Stimulated activated CD8-positive, alpha-beta memory T cell treated with anti-CD3 and anti-CD28 coated beads, Interleukin-2, amount 100 ng/mL, for 48 hours (primary cell): ENCODE measurements around the gene KIFBP.
"Not testable (repeated sequence)": the region's sequence is repeated elsewhere in the genome, so short reads cannot be mapped to it uniquely, and the experiment has no call there.

Experiments used
- DNase-seq, 2 donors: peaks; one replicate each; pipeline ENCODE4 v3.0.0-alpha.2; 2020; ENCODE audit warnings: low read depth in 2 of 2

KIFBP gene, protein sequence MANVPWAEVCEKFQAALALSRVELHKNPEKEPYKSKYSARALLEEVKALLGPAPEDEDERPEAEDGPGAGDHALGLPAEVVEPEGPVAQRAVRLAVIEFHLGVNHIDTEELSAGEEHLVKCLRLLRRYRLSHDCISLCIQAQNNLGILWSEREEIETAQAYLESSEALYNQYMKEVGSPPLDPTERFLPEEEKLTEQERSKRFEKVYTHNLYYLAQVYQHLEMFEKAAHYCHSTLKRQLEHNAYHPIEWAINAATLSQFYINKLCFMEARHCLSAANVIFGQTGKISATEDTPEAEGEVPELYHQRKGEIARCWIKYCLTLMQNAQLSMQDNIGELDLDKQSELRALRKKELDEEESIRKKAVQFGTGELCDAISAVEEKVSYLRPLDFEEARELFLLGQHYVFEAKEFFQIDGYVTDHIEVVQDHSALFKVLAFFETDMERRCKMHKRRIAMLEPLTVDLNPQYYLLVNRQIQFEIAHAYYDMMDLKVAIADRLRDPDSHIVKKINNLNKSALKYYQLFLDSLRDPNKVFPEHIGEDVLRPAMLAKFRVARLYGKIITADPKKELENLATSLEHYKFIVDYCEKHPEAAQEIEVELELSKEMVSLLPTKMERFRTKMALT

DNA sequence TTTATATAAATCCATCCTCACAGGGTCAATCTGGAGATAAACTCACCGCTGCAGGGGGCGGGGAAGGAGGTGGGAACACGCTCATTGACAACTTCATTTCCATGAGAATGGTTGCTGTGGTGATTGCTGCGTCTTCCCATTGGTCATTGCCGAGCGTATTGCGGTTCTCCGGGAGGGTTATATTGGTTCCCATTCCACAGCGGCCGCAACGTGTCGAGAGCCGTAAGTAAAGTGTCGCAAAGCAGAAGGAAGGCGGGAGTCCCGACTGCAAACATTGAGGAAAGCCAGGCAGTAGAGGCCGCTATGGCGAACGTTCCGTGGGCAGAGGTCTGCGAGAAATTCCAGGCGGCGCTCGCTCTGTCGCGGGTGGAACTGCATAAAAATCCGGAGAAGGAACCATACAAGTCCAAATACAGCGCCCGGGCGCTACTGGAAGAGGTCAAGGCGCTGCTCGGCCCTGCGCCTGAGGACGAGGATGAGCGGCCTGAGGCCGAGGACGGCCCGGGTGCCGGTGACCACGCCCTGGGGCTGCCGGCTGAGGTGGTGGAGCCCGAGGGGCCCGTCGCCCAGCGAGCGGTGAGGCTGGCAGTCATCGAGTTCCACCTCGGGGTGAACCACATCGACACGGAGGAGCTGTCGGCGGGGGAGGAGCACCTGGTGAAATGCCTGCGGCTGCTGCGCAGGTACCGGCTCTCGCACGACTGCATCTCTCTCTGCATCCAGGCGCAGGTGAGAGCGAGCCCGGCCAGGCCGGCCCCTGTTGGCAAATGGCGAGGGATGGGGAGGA lies at the start of gene KIFBP:
Gene KIFBP, plus strand, starts transcription at position 274 of the 787 bp plus-strand sequence. Its CDS starts 30 bp downstream, at position 304.
- peak; percentile 64 to 72 for DNase-seq

DNA sequence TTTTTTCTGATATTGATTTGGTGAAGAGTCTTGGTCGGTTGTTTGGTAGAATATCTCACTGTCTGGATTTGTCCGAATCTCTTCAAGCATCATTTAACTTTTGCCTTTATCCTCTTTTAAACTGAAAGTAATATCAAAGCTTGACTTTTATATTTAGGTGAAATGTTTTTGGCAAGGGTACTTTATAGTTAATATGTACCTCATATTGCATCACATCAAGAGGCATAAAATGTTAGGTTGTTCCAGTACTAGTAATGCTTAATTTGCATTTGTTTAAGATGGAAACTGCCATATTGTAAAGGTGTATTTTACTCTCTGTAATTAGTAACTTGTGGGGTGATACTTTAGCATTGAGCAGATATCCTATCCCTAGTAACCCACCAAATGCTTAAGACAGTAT lies 49.7 kb upstream of the KIFBP start:
- DNase-seq: no peak

DNA sequence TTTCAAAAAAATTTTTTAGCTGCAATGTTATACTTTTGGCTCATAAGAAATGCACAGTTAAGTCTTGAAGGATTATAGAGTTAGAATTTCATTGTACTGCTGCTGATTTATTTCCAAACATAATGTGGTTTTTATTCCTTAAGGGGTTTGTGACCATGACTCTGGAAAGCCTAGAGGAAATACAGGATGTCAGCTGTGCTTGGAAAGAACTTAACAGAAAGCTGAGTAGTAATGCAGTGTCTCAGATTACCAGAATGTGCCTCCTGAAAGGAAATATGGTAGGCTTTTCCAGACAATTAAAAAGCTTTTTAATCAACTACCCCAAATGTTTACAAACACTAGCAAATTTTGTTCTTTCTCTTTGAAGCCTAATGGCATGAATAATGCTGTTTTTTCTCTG lies 47.7 kb upstream of the KIFBP start:
- DNase-seq: not testable (repeated sequence)

DNA sequence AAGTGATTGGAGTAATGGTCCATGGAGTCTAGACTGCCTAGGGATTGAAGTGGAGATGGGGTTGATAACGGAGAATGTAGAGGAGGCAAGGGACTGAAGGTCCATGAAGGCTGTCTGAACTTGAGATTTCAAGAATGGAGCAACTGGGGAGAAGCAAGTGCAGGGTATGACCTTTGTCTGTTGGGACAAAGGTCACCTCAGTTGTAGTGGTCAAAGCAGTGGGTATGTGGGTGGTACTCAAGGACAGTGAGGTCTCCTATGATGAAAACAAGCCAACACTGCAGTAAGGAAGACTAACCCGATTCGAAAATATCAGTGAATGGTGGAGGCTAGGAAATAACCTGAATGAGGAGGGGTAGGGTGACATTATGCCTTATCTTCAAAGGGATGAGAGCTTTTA lies 38.0 kb upstream of the KIFBP start:
- DNase-seq: no peak

DNA sequence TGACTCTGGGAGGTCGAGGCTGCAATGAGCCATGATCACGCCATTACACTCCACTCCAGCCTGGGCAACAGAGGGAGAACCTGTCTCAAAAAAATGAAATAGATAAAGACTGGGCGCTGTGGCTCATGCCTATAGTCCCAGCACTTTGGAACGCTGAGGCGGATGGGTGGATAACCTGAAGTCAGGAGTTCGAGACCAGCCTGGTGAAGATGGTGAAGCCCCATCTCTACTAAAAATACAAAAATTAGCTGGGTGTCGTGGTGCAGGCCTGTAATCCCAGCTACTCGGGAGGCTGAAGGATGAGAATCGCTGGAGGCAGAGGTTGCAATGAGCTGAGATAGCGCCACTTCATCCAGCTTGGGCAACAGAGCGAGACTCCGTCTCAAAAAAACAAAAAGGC lies 33.7 kb upstream of the KIFBP start:
- no peak for DNase-seq

DNA sequence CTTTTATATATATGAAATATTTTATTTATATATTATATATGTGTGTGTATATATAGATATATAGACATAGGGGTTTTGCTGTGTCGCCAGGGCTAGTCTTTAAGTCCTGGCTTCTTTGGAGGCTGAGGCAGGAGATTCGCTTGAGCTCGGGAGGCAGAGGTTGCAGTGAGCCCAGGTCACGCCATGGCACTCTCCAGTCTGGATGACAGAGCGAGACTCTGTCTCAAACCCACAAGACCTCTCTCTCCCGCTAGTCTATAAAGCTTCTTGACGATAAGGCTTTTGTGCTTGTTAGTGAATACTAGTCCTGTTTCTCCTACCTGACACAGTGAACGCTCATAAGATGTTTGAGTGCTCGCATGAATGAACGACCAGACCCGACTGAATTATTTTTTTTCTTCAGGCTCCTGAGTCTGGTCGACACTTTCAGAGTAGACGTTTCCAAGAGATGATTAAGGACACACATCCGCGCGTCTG lies 33.2 kb upstream of the KIFBP start:
- DNase-seq: peak in 1 of 2 donors; percentile 10

DNA sequence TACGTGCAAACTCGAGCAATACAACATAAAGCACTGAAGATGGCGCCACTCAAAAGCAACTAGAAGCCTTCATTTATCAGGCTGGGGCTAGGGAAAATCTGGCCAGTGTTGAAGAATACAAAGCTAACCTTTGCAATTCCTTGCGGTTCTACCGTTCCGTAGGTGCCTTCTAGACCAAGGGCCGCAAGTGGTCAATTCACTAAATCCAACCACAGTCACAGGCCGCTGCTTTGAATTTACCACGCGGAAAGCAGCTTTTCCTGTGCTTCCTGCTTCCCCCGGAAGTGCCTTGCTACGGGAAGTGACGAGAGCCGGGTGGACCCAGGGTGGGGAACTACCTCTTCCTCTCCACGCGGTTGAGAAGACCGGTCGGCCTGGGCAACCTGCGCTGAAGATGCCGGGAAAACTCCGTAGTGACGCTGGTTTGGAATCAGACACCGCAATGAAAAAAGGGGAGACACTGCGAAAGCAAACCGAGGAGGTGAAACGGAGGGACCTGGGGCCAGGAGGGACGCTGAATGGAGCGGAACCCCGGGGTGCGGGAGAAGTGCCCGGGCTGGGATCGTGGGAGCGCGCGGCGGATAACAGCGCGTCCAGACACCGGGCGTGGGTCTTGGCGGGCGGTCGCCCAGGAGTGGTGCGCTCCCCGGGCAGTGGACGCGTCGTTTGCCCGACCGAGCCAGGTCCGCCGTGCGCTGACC lies 32.6 kb upstream of the KIFBP start, which contains the start of gene DDX21:
Gene DDX21, plus strand, starts transcription at position 339 of the 701 bp plus-strand sequence. Its CDS starts 56 bp downstream, at position 395.
- DNase-seq: peak; percentile 76 to 82

DNA sequence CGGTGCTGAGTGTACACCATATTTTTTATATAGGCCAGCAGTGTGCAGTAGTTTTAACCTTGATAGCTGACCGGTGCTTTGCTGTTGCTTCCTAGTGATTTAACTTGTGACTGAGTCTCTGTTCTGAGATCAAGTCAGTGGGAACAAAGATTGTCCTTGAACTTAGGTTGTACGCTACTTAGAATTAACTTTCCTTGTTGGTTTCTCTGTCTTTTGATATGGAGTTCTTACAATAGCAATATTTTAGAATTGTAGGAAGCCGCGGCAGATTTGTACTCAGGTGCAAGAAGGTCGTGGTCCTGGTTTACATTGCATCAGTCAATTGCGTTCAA lies 31.4 kb upstream of the KIFBP start:
- no peak for DNase-seq

DNA sequence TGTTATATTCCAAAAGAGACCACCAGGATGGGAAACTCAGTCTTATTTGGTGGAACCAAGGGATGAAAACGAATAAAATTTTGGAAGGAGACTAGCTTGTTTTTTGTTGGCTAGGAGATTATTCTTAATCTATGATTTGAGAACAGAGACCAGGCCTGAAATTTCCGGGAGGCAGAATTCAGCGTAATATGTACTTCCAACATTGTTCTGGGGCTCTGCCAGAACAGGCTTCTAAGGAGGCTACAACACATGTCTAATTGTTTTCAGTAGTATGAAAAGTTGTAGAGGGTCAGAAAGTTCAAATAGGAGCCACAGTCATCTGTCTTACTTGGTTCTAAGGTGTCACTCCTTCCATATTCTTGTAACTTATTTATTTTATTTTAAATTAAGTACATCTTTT lies 30.9 kb upstream of the KIFBP start:
- DNase-seq: no peak

DNA sequence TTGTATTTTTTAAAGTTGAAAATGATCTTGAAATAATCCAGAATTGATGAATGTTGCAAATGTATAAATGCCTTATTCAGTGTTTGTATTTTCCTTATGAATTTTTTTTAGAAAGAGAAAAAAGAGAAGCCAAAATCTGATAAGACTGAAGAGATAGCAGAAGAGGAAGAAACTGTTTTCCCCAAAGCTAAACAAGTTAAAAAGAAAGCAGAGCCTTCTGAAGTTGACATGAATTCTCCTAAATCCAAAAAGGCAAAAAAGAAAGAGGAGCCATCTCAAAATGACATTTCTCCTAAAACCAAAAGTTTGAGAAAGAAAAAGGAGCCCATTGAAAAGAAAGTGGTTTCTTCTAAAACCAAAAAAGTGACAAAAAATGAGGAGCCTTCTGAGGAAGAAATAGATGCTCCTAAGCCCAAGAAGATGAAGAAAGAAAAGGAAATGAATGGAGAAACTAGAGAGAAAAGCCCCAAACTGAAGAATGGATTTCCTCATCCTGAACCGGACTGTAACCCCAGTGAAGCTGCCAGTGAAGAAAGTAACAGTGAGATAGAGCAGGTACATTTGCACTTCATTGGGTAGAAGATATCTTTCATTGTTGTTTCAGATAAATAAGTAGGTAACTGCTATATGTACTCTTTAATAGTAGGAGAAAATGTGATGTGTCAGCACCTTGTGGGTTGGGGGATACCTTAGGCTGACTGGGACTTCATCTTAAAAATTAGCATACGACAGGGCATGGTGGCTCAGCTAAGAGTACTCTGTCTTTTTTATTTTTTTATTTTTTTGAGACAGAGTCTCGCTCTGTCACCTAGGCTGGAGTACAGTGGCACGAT lies 28.7 kb upstream of the KIFBP start:
- DNase-seq: no peak

DNA sequence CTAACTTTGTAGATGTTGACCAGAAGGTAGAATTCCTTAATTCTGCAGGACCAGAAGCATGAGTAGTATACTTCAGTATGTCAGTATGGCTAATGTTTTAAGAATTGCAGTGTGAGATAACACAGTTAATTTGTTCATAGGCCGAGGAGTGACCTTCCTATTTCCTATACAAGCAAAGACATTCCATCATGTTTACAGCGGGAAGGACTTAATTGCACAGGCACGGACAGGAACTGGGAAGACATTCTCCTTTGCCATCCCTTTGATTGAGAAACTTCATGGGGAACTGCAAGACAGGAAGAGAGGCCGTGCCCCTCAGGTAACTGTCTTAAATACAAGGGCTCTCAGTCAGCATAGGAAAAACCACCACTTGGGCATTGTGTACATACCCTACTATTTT lies 25.5 kb upstream of the KIFBP start:
- DNase-seq: no peak

DNA sequence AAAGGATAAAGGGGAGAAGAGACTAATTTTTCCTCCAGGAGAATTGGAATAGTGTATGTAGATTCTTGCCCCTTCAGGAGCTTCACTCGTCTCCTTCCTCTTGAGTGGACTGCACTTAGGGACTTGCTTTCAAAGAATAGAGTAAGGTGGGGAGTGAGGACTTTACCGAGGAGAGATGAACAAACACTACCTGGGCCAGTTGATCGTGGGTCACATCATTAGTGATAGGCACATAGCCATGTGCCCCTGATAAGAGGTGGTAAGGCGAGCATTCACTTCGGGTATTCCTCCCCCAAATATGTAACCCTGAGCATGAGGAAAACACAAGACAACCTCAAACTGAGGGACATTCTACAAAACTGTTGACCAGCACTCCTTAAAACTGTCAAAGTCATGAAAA lies 14.6 kb upstream of the KIFBP start:
- DNase-seq: no peak

DNA sequence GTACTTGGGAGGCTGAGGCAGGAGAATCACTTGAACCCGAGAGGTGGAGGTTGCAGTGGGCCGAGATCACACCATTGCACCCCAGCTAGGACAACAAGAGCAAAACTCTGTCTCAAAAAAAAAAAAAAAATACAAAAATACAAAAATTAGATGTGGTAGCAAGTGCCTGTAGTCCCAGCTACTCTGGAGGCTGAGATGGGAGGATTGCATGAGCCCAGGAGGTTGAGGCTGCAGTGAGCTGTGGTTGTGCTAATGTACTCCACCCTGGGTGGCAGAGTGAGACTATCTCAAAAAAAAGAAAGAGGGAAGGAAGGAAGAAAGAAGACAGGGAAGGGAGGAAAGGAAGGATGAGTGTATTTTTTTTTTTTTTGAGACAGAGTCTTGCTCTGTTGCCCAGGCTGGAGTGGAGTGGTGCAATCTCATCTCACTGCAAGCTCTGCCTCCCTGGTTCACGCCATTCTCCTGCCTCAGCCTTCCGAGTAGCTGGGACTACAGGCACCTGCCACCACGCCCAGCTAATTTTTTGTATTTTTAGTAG lies 12.6 kb upstream of the KIFBP start:
- DNase-seq: not testable (repeated sequence)

DNA sequence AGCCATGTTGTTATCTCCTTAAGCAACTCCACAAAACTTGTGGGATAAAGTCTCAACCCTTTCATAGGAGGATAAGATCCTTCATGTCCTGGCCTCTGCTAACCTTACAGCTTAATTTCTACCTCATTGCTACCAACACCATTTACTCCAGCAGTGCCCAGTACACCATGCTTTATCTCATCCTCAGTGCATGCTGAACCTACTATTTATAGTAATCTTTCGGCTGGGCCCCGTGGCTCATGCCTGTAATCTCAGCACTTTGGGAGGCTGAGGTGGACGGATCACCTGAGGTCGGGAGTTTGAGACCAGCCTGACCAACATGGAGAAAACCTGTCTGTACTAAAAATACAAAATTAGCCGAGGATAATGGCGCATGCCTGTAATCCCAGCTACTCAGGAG lies 8.9 kb upstream of the KIFBP start:
- DNase-seq: not testable (repeated sequence)

DNA sequence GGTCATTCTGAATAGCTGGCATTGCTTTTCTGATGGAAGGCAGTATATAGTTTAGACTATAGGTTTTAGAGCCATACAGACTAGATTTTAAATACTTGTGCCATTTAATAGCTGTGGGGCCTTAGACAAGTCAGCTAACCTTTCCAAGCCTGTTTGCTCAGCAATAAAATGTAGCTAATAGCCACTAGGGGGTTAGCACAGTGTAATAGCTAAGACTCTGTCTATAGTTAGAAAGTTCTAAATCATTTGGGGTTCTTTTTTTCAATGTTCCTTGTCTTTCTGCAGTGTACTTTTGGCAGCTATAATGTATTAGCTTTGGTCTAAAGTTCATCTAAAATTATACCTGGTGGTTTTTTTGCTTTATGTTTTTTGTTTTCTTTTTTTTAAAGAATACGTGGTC lies 7.5 kb upstream of the KIFBP start:
- DNase-seq: no peak

DNA sequence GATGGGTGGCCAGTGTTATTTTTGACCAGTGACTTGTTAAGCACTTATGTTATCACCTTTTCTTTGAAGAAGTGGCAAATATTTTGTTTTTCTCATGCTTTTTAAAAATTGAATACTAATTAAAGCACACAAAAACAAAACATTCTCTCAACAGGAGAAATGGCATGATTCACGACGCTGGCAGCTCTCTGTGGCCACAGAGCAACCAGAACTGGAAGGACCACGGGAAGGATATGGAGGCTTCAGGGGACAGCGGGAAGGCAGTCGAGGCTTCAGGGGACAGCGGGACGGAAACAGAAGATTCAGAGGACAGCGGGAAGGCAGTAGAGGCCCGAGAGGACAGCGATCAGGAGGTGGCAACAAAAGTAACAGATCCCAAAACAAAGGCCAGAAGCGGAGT lies 6.2 kb upstream of the KIFBP start:
- DNase-seq: no peak

DNA sequence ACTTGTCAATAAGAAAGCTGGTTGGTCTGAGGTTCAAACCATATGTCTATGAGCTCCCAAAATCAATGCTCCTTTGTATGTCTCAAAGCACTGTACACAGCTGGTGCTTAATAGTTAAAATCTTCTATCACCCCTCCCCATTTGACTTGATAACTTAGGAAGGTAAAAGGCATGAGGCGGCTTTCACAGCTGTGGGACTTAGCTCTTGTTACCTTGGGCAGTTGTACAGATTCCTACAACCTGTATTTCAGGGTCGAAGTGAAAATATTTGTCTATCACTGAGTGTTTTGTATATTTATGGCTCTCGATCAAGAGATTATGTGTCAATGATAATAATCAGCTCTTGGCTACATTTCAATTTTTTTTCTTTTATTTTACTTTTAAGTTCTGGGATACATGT lies 992 bp upstream of the KIFBP start:
- no peak for DNase-seq

DNA sequence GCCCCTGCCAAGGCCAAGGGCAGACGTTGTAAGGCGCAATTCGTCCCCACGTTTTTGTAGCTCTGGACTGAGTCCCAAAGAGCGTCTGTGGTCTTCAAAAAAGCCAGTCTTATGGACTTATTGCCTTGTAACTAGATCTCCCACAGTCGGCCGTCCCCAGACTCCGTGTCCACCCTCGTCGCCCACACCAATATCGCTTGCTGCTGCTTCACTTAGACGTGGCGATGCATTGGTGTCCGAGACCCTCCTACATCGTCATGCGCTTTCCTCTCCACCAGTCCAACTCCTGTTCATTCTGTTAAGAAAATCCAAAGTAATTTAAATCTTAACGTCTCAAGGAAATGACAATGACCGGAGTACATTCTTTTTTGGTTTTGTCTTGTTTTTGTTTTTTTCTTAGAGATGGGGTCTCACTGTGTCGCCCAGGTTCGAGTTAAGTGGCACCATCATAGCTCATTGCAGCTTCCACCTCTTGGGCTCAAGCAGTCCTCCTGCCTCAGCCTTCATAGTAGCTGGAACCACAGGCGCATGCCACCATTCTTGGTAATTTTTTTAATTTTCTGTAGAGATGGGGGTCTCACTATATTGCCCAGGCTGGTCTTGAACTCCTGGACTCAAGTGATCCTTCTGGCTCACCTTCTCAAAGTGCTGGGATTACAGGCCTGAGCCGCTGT lies 851 bp downstream of the KIFBP start:
- DNase-seq: no peak

DNA sequence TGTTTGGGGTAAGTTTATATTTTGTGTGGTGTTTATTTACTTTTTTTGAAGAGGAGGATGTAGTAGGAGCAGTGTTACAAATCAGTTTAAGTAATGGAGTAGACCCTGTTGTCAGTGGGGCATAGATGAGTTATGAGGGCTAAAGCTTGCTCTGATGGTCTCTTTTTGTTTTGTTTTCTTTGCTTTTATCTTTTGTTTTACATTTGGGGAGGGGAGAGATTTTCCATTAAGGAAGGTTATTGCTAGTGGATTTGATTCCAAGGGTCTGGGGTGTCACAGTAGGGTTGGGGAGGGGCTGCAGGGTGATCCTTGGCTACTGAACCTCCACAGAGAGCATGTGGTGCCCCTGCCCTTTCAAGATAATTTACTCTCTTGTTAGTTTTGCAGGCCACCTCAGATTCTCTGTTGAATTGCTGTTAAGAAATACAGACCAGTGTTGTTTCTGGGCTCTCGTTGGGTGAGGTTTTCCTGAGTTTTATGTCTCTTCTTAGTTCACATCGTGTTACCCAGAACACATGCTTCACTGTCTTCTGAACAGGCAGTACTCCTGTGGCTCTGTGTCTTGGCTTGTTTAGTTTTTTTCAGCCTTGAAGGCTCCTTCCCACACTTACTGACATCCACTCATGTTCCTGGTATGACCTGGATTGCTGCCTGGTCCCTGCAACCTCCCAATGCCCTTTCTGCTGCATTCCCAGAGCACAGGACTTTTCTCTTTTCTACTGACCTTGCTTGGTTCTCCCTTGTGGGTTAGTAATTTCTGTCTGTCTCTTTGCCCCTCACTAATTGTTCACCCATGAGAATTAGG lies 4.2 kb downstream of the KIFBP start:
- no peak for DNase-seq
